ENCODE measurements around the gene CCDC68.

DNA sequence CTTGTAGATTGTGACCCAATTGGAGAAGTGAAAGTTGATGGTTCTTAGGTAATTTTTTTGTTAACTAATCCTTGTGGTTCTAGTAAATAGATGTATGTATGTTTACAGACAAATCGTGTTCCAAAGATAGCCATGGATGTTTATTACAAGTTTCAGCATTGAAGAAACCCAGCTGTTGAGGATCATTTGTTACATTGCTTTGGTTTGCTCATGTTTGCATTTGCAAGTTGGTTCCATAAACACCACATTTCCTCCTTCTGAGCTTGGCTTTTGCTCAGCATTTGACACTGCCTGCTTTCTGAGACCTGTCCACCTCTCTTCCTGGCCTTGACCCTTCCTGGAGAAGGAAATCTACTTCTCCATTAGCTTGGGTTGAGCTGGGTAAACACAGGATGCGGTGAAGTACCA, 1.8 kb upstream of the CCDC68 start:
- TF ChIP-seq, protein P1, sequence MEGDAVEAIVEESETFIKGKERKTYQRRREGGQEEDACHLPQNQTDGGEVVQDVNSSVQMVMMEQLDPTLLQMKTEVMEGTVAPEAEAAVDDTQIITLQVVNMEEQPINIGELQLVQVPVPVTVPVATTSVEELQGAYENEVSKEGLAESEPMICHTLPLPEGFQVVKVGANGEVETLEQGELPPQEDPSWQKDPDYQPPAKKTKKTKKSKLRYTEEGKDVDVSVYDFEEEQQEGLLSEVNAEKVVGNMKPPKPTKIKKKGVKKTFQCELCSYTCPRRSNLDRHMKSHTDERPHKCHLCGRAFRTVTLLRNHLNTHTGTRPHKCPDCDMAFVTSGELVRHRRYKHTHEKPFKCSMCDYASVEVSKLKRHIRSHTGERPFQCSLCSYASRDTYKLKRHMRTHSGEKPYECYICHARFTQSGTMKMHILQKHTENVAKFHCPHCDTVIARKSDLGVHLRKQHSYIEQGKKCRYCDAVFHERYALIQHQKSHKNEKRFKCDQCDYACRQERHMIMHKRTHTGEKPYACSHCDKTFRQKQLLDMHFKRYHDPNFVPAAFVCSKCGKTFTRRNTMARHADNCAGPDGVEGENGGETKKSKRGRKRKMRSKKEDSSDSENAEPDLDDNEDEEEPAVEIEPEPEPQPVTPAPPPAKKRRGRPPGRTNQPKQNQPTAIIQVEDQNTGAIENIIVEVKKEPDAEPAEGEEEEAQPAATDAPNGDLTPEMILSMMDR (IDR thresholded peaks at IDR 0.05) = no peak
- TF ChIP-seq POLR2A (IDR thresholded peaks at IDR 0.05) = no peak

Data from testis (tissue), 2 donors.